ENCODE data around the gene LCTL.
A peak's percentile ranks its signal among the peaks of the same experiment; 100 is the strongest.
"Not testable (repeated sequence)": the region's sequence is repeated elsewhere in the genome, so short reads cannot be mapped to it uniquely, and the experiment has no call there.

Gene LCTL

GRCh38 chr15:66564136-66565041 is 1.4 kb downstream of the LCTL start:
- DNase-seq (ENCODE audit: low read depth), result no peak

- DNase-seq (ENCODE audit: low read depth), result no peak
Measured at GRCh38 chr15:66563566-66564110, 2.2 kb downstream of the LCTL start.

GRCh38 chr15:66563126-66563525 is 2.7 kb downstream of the LCTL start:
- DNase-seq (ENCODE audit: low read depth), result no peak

DNA sequence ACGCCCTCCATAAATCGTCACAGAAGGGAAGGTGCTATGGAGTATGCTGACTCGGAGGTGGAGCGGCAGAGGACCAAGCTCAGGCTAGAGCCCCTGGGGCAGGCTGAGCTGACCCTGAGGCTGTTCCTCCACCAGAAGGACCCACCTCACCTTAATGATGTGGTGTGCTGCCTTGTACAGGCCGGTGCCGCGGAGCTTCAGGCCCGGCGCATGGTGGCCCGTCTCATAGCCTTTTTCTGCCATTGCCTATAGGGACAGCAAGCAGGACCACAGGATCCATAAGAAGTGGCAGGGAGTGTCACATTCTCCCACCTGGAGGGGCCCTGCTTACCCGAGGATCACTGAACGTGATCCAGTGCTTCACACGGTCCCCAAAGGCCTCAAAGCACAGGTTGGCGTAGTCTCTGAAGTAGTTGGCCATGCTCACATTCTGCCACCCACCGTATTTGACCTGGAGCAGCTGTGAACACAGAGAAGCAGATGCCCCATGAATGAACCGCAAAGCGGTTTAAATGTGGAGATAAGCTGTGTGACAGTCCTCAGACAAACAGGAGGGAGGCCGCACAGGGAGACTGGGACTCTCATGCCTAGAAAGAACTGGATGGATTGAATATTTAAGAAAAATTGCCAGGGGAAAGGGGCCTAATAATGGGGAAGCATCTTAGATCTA is 4.8 kb downstream of the LCTL start:
- no peak for DNase-seq (ENCODE audit: low read depth)

DNA sequence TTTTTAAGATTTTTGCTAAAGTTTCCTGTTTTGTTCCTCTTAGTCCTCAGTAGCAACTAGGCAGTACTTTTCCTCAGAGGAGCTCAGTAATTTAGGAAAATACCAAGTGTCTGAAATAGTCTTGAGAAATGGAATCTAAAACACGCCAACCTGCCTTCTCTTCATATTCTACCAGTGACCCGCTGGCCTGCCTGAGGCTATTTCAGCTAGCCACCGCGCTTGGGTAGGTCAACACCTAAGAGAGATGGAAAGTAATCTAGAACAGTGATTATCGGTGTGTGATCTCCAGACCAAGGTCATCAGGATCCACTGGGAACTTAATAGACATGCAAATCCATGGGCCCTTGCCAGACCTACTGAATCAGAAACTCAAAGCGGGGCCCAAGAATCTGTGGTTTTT is 7.5 kb downstream of the LCTL start:
- no peak for DNase-seq (ENCODE audit: low read depth)

DNA sequence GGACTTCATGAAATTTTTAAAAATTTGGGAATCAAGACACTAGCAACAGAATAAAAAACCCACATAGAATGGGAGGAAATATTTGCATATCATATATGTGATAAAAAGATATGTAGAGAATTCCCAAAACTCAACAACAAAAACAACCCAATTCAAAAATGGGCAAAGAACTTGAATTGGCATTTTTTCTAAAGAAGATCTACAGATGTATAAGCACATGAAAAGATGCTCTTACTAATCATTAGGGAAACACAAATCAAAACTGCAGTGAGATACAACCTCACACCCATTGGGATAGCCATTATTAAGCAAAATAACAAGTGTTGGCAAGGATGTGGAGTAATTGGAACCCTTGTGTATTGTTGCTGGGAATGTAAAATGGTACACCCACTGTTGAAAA is 10.1 kb downstream of the LCTL start:
- no peak for DNase-seq (ENCODE audit: low read depth)

- no peak for DNase-seq (ENCODE audit: low read depth)
Measured at GRCh38 chr15:66545255-66545654, 20.5 kb downstream of the LCTL start.

GRCh38 chr15:66542896-66543295 is 22.9 kb downstream of the LCTL start:
- no peak for DNase-seq (ENCODE audit: low read depth)

DNA sequence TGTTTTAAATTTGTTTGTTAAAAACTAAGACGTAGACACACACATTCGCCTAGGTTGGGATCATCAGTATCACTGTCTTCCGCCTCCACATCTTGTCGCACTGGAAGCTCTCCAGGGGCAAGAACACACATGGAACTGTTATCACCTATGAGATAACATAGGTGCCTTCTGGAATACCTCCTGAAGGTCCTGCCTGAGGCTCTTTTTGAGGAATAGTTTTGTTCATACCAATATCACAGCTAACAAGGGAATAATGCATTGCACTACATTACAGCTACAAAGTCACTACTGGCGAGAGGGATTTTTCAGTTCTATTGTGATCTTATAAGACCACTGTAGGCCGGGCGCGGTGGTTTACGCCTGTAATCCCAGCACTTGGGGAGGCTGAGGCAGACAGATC is 30.7 kb downstream of the LCTL start:
- no peak for DNase-seq (ENCODE audit: low read depth)

DNA sequence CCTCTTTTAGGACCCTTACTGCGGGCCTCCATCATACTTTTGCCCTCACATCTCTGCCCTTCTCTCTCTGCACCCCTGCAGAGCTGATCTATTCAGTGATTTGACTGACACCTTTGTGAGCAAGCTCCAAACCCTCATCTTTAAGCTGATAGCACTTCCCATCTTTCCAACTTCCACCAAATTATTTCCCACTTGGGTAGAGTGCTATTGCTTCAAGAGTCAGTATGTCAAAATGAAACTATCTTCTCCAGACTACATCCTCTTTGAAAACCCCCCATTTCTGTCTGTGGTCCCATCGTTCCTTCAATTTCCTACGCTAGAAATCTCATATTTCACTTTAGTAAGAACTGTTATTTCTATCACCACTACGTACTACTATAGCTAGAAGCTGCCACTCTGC is 41.0 kb downstream of the LCTL start:
- no peak for DNase-seq (ENCODE audit: low read depth)

DNA sequence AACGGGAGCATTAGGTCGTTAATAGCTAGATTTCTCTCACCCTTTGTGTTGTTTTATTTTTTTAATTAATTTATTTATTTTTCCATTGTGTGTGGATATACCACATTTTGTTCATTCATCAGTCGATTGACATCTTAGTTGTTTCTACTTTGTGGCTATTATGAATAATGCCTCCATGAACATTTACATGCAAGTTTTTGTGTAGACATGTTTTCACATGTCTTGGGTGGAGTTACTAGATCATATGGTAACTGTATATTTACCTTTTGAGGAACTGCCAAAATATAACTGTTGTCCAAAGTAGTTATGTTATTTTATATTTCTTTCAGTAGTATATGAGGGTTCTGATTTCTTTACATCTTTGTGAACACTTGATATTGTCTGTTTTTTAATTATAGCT is 41.9 kb downstream of the LCTL start:
- no peak for DNase-seq (ENCODE audit: low read depth)

DNA sequence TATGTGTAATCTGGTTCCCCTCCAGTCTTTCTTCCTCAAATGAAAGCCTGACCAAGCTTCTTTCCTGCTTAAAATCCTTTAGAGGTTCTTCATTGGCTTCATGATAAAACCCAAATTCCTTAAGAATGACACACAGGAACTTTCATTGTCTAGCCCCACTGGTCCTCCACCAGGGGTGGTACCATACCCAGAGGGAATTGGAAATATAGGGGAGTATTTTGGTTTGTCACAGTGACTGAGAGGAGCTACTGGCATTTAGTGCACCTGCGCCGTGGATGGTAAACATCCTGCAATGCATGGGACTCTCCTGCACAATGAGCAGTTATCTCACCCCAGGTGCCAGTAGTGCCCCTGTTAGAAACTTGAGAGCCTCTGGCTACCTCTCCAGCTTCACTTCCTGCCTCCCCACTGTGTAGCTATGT is 49.9 kb downstream of the LCTL start:
- no peak for DNase-seq (ENCODE audit: low read depth)

GRCh38 chr15:66514586-66514985 is 51.2 kb downstream of the LCTL start:
- no peak for DNase-seq (ENCODE audit: low read depth)

- DNase-seq (ENCODE audit: low read depth), result no peak
Measured at GRCh38 chr15:66508293-66508883, 57.4 kb downstream of the LCTL start.

GRCh38 chr15:66505818-66506217 is 60.0 kb downstream of the LCTL start:
- DNase-seq (ENCODE audit: low read depth), result no peak

- no peak for DNase-seq (ENCODE audit: low read depth)
Measured at GRCh38 chr15:66505430-66505811, 60.4 kb downstream of the LCTL start.

DNA sequence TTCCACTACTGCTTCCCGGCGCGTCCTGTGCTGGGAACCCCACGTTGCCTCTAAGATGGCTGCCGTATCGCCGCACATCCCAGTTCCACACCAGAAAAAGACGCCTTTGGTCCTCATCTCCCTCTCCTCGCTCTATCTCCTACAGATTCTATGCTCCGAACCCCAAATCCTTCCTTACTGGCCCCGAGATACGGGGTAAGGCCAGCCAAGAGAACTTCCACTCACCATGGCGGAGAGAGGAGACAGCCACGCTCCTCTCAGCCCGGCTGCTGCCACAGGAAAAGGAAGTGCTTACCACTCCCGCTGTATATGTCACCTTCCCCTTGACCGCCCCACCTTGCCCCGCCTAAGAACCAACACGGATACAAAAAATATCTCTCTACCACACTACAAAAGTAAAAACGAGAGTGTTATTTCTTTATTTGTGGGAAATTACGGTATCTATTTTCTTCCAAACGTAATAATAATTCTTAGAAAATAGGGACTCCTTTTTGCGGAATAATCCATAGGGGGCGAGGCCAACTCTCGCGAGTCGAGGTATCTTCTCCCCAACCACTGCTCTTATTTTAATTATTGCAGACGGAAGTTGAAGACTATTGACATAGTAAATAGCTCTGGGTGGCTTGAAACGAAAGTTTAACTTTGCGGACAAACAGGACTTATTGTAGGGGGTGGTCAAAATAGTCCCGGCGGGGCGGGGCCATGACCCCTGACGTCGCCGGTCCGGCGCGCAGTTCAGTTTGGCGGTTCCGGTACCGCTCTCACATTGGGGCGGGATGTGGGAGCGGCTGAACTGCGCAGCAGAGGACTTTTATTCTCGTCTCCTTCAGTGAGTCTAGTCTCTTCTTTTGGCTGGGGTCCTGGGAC is 61.0 kb downstream of the LCTL start, which contains the start of the genes RPL4 and ZWILCH:
Gene RPL4 (minus strand): TSS at position 293 of the 867 bp plus-strand sequence. CDS start 65 bp downstream, at position 228.
Gene ZWILCH (plus strand): TSS at position 764 of the 867 bp plus-strand sequence. CDS start 13 bp downstream, at position 777.
- peak; percentile 71 for DNase-seq (ENCODE audit: low read depth)

- DNase-seq (ENCODE audit: low read depth), result no peak
Measured at GRCh38 chr15:66503780-66504562, 61.8 kb downstream of the LCTL start.

DNA sequence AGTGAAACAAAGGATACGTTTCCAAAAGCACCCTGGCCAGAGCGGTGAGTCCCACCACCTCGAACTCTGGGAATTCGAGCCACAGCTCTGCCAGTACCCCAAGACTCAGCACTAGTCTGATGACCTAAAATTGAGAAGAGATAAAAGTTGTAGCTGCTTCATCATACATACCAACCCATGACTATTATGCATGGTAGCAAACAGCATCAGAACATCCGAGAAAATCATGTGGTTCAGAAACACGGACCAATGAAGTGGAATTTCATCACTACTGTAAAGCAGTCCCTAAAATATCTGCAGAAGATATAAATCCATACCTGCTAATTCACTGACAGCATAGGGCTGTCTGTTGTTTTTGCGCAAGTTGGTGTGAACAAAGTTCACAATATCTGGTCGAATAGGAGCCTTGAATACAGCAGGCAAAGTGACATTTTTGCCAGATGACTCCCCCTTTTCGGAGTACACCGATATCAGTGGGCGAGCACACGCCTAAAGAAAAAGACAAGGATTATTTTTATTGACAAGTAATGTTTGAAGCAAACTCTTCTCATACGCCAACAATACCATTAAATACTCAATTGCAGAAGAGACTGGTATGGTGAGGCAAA is 62.7 kb downstream of the LCTL start:
- not testable (repeated sequence) for DNase-seq (ENCODE audit: low read depth)

DNA sequence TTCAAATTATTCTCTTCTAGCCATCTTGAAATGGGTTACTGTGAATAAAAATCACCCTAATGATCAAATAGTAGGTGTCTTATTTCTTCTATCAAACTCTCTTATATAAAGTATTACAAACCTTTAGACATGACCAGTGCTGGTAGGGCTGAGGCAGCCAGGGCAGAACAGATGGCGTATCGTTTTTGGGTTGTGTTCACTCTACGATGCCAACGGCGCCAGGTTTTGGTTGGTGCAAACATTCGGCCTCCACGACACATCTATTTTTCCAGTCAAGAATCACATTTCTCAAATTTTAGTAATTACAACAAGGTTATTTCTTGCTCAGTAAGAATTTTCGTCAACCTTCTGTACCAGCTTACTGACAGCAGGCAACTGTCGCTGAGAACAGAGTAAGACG is 63.3 kb downstream of the LCTL start:
- DNase-seq (ENCODE audit: low read depth), result no peak

Measured in activated gamma-delta T cell treated with anti-CD3 and anti-CD28 coated beads, Interleukin-2, amount 50 U/mL, for 16 hours (primary cell).